ENCODE data around the gene FGF23. TPM values are rescaled to one million over a fixed set of nuclear protein-coding genes. Genes with fewer than 3 reads are reported as not detected.

The FGF23 gene
- total RNA-seq, 1 experiment from 2014 or later: not detected

DNA sequence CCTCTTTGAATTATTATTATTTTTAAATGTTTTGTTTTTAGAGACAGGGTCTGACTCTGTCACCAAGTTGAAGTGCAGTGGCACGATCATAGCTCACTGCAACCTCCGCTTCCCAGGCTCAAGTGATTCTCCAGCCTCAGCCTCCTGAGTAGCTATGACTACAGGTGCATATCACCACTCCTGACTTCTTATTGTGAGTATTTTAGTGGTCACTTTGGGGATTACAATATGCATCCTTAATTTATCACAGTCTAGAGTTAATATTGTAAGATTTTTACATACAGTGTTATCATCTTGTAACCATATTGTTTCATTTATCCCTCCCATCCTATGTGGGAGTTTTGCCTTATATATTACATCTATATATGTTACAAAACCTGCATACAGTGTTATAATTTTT, 13.4 kb downstream of the FGF23 start:
- intact Hi-C loops (cut with micrococcal nuclease): no loop called here
- Histone ChIP-seq H3K27ac (ENCODE audit: low read depth, low read length) (no peak overlapping the region), H3K27me3 (ENCODE audit: insufficient read depth, low read length) (peaks cover 34% of the 10 kb centered on the region), H3K4me1 (ENCODE audit: control insufficient read depth in 1 of 2, insufficient read depth in 2 of 2, low read length in 2 of 2) (no peaks in the 10 kb centered on the region), H4K20me1 (ENCODE audit: insufficient read depth) (no peaks in the 10 kb centered on the region; the same call in 1 of the 2 replicates), H3K9me3 (ENCODE audit: control insufficient read depth in 1 of 2, insufficient read depth in 1 of 2, low read depth in 1 of 2, low read length in 2 of 2) (no peaks in the 10 kb centered on the region), H3K9me2 (ENCODE audit: insufficient read depth) (no peaks in the 10 kb centered on the region), H3K79me2 (ENCODE audit: insufficient read depth, low read length) (no peaks in the 10 kb centered on the region), H3K9ac (ENCODE audit: low read length) (no peak overlapping the region), H2AFZ (ENCODE audit: low read depth, low read length, poor library complexity, severe bottlenecking) (no peak overlapping the region), H3K4me3 (replicated peaks in 1 of 2; ENCODE audit: low read depth in 1 of 2, low read length in 2 of 2) (no peak overlapping the region), H3K4me2 (ENCODE audit: low read length) (no peak overlapping the region), H3K36me3 (ENCODE audit: control insufficient read depth in 1 of 2, insufficient read depth in 2 of 2, low read length in 2 of 2) (no peaks in the 10 kb centered on the region)
- ChIA-PET POLR2A (no interaction called here), RAD21 (ENCODE audit: low non-redundant PET in 1 of 2, low total read pairs in 2 of 2, uncharacterized antibody in 2 of 2, unreplicated experiment in 2 of 2) (no interaction called here), CTCF (no interaction called here)
- TF ChIP-seq, protein P1, sequence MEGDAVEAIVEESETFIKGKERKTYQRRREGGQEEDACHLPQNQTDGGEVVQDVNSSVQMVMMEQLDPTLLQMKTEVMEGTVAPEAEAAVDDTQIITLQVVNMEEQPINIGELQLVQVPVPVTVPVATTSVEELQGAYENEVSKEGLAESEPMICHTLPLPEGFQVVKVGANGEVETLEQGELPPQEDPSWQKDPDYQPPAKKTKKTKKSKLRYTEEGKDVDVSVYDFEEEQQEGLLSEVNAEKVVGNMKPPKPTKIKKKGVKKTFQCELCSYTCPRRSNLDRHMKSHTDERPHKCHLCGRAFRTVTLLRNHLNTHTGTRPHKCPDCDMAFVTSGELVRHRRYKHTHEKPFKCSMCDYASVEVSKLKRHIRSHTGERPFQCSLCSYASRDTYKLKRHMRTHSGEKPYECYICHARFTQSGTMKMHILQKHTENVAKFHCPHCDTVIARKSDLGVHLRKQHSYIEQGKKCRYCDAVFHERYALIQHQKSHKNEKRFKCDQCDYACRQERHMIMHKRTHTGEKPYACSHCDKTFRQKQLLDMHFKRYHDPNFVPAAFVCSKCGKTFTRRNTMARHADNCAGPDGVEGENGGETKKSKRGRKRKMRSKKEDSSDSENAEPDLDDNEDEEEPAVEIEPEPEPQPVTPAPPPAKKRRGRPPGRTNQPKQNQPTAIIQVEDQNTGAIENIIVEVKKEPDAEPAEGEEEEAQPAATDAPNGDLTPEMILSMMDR (IDR thresholded peaks at IDR 0.05 in 2 of 3, conservative IDR thresholded peaks at IDR 0.05 in 1 of 3; ENCODE audit: borderline replicate concordance in 1 of 3, insufficient read depth in 1 of 3, low read depth in 2 of 3, low read length in 2 of 3): peak in 1 of 3 experiments; percentile 14; a peak in 1 of 6 replicates
- TF ChIP-seq POLR2AphosphoS5 (IDR thresholded peaks at IDR 0.05; ENCODE audit: low read depth, low read length): no peak
- no TSS peak for BruUV-seq (replicated peaks)
- DNase-seq (ENCODE audit: low read depth, low spot score): no peak
- peak; percentile 60 for ATAC-seq

- Histone ChIP-seq H3K4me3 (replicated peaks in 1 of 2; ENCODE audit: low read depth in 1 of 2, low read length in 2 of 2) (no peak overlapping the region), H2AFZ (ENCODE audit: low read depth, low read length, poor library complexity, severe bottlenecking) (no peak overlapping the region), H3K4me2 (ENCODE audit: low read length) (no peak overlapping the region), H3K4me1 (ENCODE audit: control insufficient read depth in 1 of 2, insufficient read depth in 2 of 2, low read length in 2 of 2) (no peaks in the 10 kb centered on the region), H3K27me3 (ENCODE audit: insufficient read depth, low read length) (peaks cover 3% of the 10 kb centered on the region; the same call in 1 of the 2 replicates), H3K9me3 (ENCODE audit: control insufficient read depth in 1 of 2, insufficient read depth in 1 of 2, low read depth in 1 of 2, low read length in 2 of 2) (no peaks in the 10 kb centered on the region), H3K9ac (ENCODE audit: low read length) (no peak overlapping the region), H3K9me2 (ENCODE audit: insufficient read depth) (no peaks in the 10 kb centered on the region), H4K20me1 (ENCODE audit: insufficient read depth) (no peaks in the 10 kb centered on the region), H3K27ac (ENCODE audit: low read depth, low read length) (no peak overlapping the region), H3K79me2 (ENCODE audit: insufficient read depth, low read length) (no peaks in the 10 kb centered on the region), H3K36me3 (ENCODE audit: control insufficient read depth in 1 of 2, insufficient read depth in 2 of 2, low read length in 2 of 2) (0 out of 4 replicates have a peak, but pooled peaks cover 0 to 4% of the 10 kb centered on the region in 2 experiments)
- RAD21 ChIA-PET (ENCODE audit: low non-redundant PET in 1 of 2, low total read pairs in 2 of 2, uncharacterized antibody in 2 of 2, unreplicated experiment in 2 of 2): no interaction called here
- DNase-seq (ENCODE audit: low read depth, low spot score): peak; percentile 41
- peak; percentile 88 for ATAC-seq
- CTCF ChIA-PET: no interaction called here
- BruUV-seq (replicated peaks): no TSS peak
- intact Hi-C loops (cut with micrococcal nuclease): no loop called here
- TF ChIP-seq JUND (IDR thresholded peaks at IDR 0.05) (no peak), CBX3 (IDR thresholded peaks at IDR 0.05; ENCODE audit: low read depth) (no peak), RAD21 (IDR thresholded peaks at IDR 0.05; ENCODE audit: low read depth) (peak; percentile 46)
- TF ChIP-seq, protein P1 (IDR thresholded peaks at IDR 0.05 in 2 of 3, conservative IDR thresholded peaks at IDR 0.05 in 1 of 3; ENCODE audit: borderline replicate concordance in 1 of 3, insufficient read depth in 1 of 3, low read depth in 2 of 3, low read length in 2 of 3): peak in 2 of 3 experiments; percentile 73 to 74; a peak in 4 of 6 replicates
- POLR2A ChIA-PET: no interaction called here
Observed at GRCh38 chr12:4356041-4356327, 23.5 kb downstream of the FGF23 start.
